ENCODE data around the gene WFDC9.
"Not testable (repeated sequence)": the region's sequence is repeated elsewhere in the genome, so short reads cannot be mapped to it uniquely, and the experiment has no call there.

Gene WFDC9

DNA sequence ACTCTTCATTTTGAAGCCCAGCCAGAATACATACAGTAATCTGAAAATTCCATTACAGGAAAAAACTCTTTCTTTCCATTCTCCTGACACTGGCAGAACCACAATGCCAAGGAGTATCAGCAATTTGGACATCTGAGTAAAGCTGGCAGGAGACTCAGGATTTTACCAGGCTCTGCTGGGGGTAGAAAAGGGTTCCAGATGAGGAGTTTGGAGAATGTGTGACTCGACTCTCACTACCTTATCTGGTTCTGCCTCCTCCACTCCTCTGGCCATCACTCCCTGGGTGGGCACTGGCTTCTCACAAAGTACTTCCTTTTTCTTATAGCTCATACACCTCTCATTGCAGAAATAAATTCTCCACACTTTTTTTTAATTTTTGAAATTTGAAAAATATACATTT is 41.4 kb downstream of the WFDC9 start:
- no peak overlapping the region for H4K8ac ChIP-seq (ENCODE audit: low read depth, low read length)
- no peak overlapping the region for H2BK5ac ChIP-seq (ENCODE audit: low read length)
- WGBS (ENCODE audit: extremely low coverage, insufficient coverage, low lambda C conversion rate), result no CpG with 5 or more reads among the region's 1 CpG
- peak overlapping the region; percentile 68 for H3K4ac ChIP-seq (ENCODE audit: low read depth, low read length)
- no peaks in the 10 kb centered on the region for H3K27me3 ChIP-seq (ENCODE audit: insufficient read depth, low read length, poor library complexity)
- H3K9ac ChIP-seq (ENCODE audit: low read length), result no peak overlapping the region
- no peak overlapping the region for H3K56ac ChIP-seq (ENCODE audit: low read length)
- no peaks in the 10 kb centered on the region for H3K79me2 ChIP-seq (ENCODE audit: control insufficient read depth, insufficient read depth, low read length)
- H2AK5ac ChIP-seq (ENCODE audit: low read length), result no peak overlapping the region
- H3K79me1 ChIP-seq (ENCODE audit: low read length), result no peaks in the 10 kb centered on the region
- no peak overlapping the region for H4K5ac ChIP-seq (ENCODE audit: low read length)
- H3K23ac ChIP-seq (ENCODE audit: low read length), result no peak overlapping the region
- H3K27ac ChIP-seq (ENCODE audit: low read depth, low read length), result no peak overlapping the region
- peak overlapping the region; percentile 4 for H2BK120ac ChIP-seq (ENCODE audit: low read depth, low read length)
- no peaks in the 10 kb centered on the region for H3K36me3 ChIP-seq (ENCODE audit: control insufficient read depth, insufficient read depth, low read length)
- H3K4me2 ChIP-seq (ENCODE audit: low read length), result no peak overlapping the region
- H3K4me3 ChIP-seq (ENCODE audit: low read length), result no peak overlapping the region
- H3K4me1 ChIP-seq (ENCODE audit: control insufficient read depth, low read depth, low read length), result no peaks in the 10 kb centered on the region
- H3K18ac ChIP-seq (ENCODE audit: low read length), result peak overlapping the region; percentile 52
- peak; percentile 44 for DNase-seq
- H2BK15ac ChIP-seq (replicated peaks; ENCODE audit: low read depth), result no peak overlapping the region

DNA sequence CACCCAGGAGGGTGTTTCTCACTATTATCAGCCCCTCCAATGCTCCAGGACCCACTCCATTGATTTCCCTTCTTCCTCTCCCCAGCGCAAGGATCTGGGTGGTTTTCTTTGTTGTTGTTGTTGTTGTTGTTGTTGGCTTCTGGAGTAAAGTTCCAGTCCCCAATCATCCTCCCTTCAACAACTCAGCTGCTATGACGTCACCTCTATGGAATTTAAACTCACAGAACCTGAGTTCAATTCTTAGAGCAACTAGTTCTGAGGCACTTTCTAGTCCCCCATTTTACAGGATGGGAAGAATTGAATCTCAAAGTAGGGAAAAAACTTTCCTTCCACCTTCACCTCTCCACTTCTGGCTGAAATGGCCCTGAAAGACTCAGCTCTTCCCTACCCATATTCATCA is 42.3 kb downstream of the WFDC9 start:
- no peak overlapping the region for H2AK5ac ChIP-seq (ENCODE audit: low read length)
- DNase-seq, result peak; percentile 76
- H3K27ac ChIP-seq (ENCODE audit: low read depth, low read length), result no peak overlapping the region
- no peaks in the 10 kb centered on the region for H3K79me1 ChIP-seq (ENCODE audit: low read length)
- H3K23ac ChIP-seq (ENCODE audit: low read length), result no peak overlapping the region
- no peak overlapping the region for H3K4ac ChIP-seq (ENCODE audit: low read depth, low read length)
- no peaks in the 10 kb centered on the region for H3K36me3 ChIP-seq (ENCODE audit: control insufficient read depth, insufficient read depth, low read length)
- H3K4me3 ChIP-seq (ENCODE audit: low read length), result no peak overlapping the region
- no peak overlapping the region for H4K8ac ChIP-seq (ENCODE audit: low read depth, low read length)
- H2BK120ac ChIP-seq (ENCODE audit: low read depth, low read length), result no peak overlapping the region
- H3K9ac ChIP-seq (ENCODE audit: low read length), result no peak overlapping the region
- H3K18ac ChIP-seq (ENCODE audit: low read length), result peak overlapping the region; percentile 71
- no peak overlapping the region for H2BK5ac ChIP-seq (ENCODE audit: low read length)
- no peak overlapping the region for H4K5ac ChIP-seq (ENCODE audit: low read length)
- no peak overlapping the region for H3K4me2 ChIP-seq (ENCODE audit: low read length)
- no peaks in the 10 kb centered on the region for H3K4me1 ChIP-seq (ENCODE audit: control insufficient read depth, low read depth, low read length)
- no peaks in the 10 kb centered on the region for H3K79me2 ChIP-seq (ENCODE audit: control insufficient read depth, insufficient read depth, low read length)
- WGBS (ENCODE audit: extremely low coverage, insufficient coverage, low lambda C conversion rate), result no CpG with 5 or more reads among the region's 2 CpGs
- H3K56ac ChIP-seq (ENCODE audit: low read length), result peak overlapping the region; percentile 7
- H2BK15ac ChIP-seq (replicated peaks; ENCODE audit: low read depth), result no peak overlapping the region
- H3K27me3 ChIP-seq (ENCODE audit: insufficient read depth, low read length, poor library complexity), result no peaks in the 10 kb centered on the region

DNA sequence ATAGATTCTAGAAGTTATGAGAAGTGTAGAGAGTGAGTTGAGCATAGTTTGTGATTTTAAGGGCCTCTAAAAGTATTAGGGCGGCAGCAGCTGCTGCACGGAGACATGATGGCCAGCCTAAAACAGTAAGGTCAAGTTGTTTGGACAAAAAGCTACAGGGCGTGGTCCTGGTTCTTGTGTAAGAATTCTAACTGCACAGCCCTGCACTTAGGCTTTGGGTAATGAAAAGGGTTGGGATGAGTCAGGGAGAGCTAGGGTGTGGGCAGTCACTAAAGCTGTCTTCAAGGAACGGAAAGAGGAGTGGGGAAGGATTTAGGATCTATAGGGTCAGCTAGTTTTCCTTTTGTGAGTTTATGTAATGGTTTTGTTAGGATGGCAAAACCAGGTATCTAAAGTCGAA is 45.1 kb downstream of the WFDC9 start:
- not testable (repeated sequence) for H3K36me3 ChIP-seq (ENCODE audit: control insufficient read depth, insufficient read depth, low read length); H3K79me1 ChIP-seq (ENCODE audit: low read length); H3K4me3 ChIP-seq (ENCODE audit: low read length); H3K4me2 ChIP-seq (ENCODE audit: low read length); H3K56ac ChIP-seq (ENCODE audit: low read length); H3K79me2 ChIP-seq (ENCODE audit: control insufficient read depth, insufficient read depth, low read length); H2BK15ac ChIP-seq (replicated peaks; ENCODE audit: low read depth); H4K5ac ChIP-seq (ENCODE audit: low read length); H2AK5ac ChIP-seq (ENCODE audit: low read length); DNase-seq; H3K4me1 ChIP-seq (ENCODE audit: control insufficient read depth, low read depth, low read length); H3K27me3 ChIP-seq (ENCODE audit: insufficient read depth, low read length, poor library complexity); H3K9ac ChIP-seq (ENCODE audit: low read length); H4K8ac ChIP-seq (ENCODE audit: low read depth, low read length); H3K4ac ChIP-seq (ENCODE audit: low read depth, low read length); H3K23ac ChIP-seq (ENCODE audit: low read length); H3K27ac ChIP-seq (ENCODE audit: low read depth, low read length)
- peak overlapping the region; percentile 96 for H3K18ac ChIP-seq (ENCODE audit: low read length)
- WGBS (ENCODE audit: extremely low coverage, insufficient coverage, low lambda C conversion rate), result no CpG with 5 or more reads among the region's 5 CpGs
- H2BK120ac ChIP-seq (ENCODE audit: low read depth, low read length), result peak overlapping the region; percentile 61
- H2BK5ac ChIP-seq (ENCODE audit: low read length), result peak overlapping the region; percentile 42

DNA sequence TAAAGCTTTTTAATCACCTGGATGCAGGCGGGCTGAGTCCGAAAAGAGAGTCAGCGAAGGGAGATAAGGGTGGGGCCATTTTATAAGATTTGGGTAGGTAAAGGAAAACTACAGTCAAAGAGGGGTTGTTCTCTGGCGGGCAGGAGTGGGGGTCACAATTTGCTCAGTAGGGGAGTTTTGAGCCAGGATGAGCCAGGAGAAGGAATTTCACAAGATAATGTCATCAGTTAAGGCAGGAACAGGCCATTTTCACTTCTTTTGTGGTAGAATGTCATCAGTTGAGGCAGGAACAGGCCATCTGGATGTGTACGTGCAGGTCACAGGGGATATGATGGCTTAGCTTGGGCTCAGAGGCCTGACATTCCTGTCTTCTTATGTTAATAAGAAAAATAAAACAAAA is 46.8 kb downstream of the WFDC9 start:
- H3K9ac ChIP-seq (ENCODE audit: low read length); H3K4me1 ChIP-seq (ENCODE audit: control insufficient read depth, low read depth, low read length); H3K4me3 ChIP-seq (ENCODE audit: low read length); H3K23ac ChIP-seq (ENCODE audit: low read length); H3K56ac ChIP-seq (ENCODE audit: low read length); H3K79me2 ChIP-seq (ENCODE audit: control insufficient read depth, insufficient read depth, low read length); H3K79me1 ChIP-seq (ENCODE audit: low read length); H2AK5ac ChIP-seq (ENCODE audit: low read length); H2BK5ac ChIP-seq (ENCODE audit: low read length); H4K5ac ChIP-seq (ENCODE audit: low read length); H3K36me3 ChIP-seq (ENCODE audit: control insufficient read depth, insufficient read depth, low read length); H3K4me2 ChIP-seq (ENCODE audit: low read length); H3K27me3 ChIP-seq (ENCODE audit: insufficient read depth, low read length, poor library complexity); H4K8ac ChIP-seq (ENCODE audit: low read depth, low read length); H2BK15ac ChIP-seq (replicated peaks; ENCODE audit: low read depth); H3K27ac ChIP-seq (ENCODE audit: low read depth, low read length): not testable (repeated sequence)
- Histone ChIP-seq H3K4ac (ENCODE audit: low read depth, low read length) (peak overlapping the region; percentile 94), H3K18ac (ENCODE audit: low read length) (peak overlapping the region; percentile 68), H2BK120ac (ENCODE audit: low read depth, low read length) (peak overlapping the region; percentile 92)
- DNase-seq, result peak; percentile 71
- no CpG with 5 or more reads among the region's 5 CpGs for WGBS (ENCODE audit: extremely low coverage, insufficient coverage, low lambda C conversion rate)

DNA sequence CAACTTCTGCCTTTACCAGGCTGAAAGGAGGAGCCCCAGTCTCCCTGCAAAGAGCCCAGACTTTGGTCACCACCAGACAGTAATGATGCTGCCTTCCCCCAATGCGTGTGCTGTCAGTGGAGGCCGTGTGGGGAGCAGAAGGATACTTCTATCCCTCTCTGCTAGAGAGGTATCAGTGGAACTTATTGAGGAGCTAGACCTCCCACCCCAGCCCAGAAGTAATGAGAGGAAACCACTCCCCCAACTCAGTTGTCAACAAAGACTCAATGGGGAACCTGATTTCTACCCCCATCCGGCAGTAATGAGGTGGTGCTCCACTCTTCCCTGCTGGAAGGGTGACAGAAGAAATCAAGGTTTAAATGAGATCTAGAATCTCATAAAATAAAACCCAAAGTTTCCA is 47.6 kb downstream of the WFDC9 start:
- H3K4me1 ChIP-seq (ENCODE audit: control insufficient read depth, low read depth, low read length), result peaks cover 5% of the 10 kb centered on the region
- H3K36me3 ChIP-seq (ENCODE audit: control insufficient read depth, insufficient read depth, low read length), result no peaks in the 10 kb centered on the region
- peak overlapping the region; percentile 8 for H3K4me2 ChIP-seq (ENCODE audit: low read length)
- H3K27ac ChIP-seq (ENCODE audit: low read depth, low read length), result peak overlapping the region; percentile 47
- no peak overlapping the region for H2AK5ac ChIP-seq (ENCODE audit: low read length)
- no peak overlapping the region for H2BK15ac ChIP-seq (replicated peaks; ENCODE audit: low read depth)
- H3K56ac ChIP-seq (ENCODE audit: low read length), result peak overlapping the region; percentile 83
- H3K27me3 ChIP-seq (ENCODE audit: insufficient read depth, low read length, poor library complexity), result no peaks in the 10 kb centered on the region
- peak overlapping the region; percentile 17 for H4K5ac ChIP-seq (ENCODE audit: low read length)
- H3K9ac ChIP-seq (ENCODE audit: low read length), result peak overlapping the region; percentile 66
- H2BK5ac ChIP-seq (ENCODE audit: low read length), result peak overlapping the region; percentile 83
- WGBS (ENCODE audit: extremely low coverage, insufficient coverage, low lambda C conversion rate), result no CpG with 5 or more reads among the region's 3 CpGs
- no peaks in the 10 kb centered on the region for H3K79me1 ChIP-seq (ENCODE audit: low read length)
- H4K8ac ChIP-seq (ENCODE audit: low read depth, low read length), result no peak overlapping the region
- peak; percentile 83 for DNase-seq
- peak overlapping the region; percentile 9 for H2BK120ac ChIP-seq (ENCODE audit: low read depth, low read length)
- H3K4ac ChIP-seq (ENCODE audit: low read depth, low read length), result peak overlapping the region; percentile 10
- H3K18ac ChIP-seq (ENCODE audit: low read length), result peak overlapping the region; percentile 11
- no peak overlapping the region for H3K4me3 ChIP-seq (ENCODE audit: low read length)
- peak overlapping the region; percentile 45 for H3K23ac ChIP-seq (ENCODE audit: low read length)
- no peaks in the 10 kb centered on the region for H3K79me2 ChIP-seq (ENCODE audit: control insufficient read depth, insufficient read depth, low read length)

DNA sequence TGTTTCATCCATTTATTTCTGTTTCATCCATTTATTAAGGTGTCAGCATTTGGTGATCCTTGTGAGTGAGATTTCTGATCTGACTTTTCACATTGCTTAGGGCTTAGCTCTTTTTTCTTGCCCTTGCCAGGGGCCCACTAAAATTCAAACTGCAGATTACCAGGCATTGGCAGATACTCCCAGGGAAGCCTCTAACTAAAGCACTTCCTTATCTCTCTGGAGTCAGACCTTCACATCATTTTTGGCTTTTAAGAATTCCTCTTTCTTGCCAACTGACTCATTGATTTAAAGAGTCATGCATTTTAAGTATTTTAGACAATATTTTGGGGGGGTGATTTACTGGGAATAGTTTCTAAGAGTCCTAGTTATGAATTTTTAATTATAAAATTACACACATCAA is 49.4 kb downstream of the WFDC9 start:
- no peak overlapping the region for H4K8ac ChIP-seq (ENCODE audit: low read depth, low read length)
- peak overlapping the region; percentile 54 for H2BK5ac ChIP-seq (ENCODE audit: low read length)
- no peaks in the 10 kb centered on the region for H3K36me3 ChIP-seq (ENCODE audit: control insufficient read depth, insufficient read depth, low read length)
- H3K56ac ChIP-seq (ENCODE audit: low read length), result no peak overlapping the region
- H3K4me1 ChIP-seq (ENCODE audit: control insufficient read depth, low read depth, low read length), result peaks cover 8% of the 10 kb centered on the region
- no peaks in the 10 kb centered on the region for H3K27me3 ChIP-seq (ENCODE audit: insufficient read depth, low read length, poor library complexity)
- H3K4ac ChIP-seq (ENCODE audit: low read depth, low read length), result peak overlapping the region; percentile 94
- peak overlapping the region; percentile 49 for H2AK5ac ChIP-seq (ENCODE audit: low read length)
- H3K27ac ChIP-seq (ENCODE audit: low read depth, low read length), result no peak overlapping the region
- H3K18ac ChIP-seq (ENCODE audit: low read length), result peak overlapping the region; percentile 71
- no peak overlapping the region for H3K4me3 ChIP-seq (ENCODE audit: low read length)
- H3K4me2 ChIP-seq (ENCODE audit: low read length), result no peak overlapping the region
- H4K5ac ChIP-seq (ENCODE audit: low read length), result no peak overlapping the region
- H2BK15ac ChIP-seq (replicated peaks; ENCODE audit: low read depth), result no peak overlapping the region
- H3K9ac ChIP-seq (ENCODE audit: low read length), result peak overlapping the region; percentile 33
- peak overlapping the region; percentile 49 for H2BK120ac ChIP-seq (ENCODE audit: low read depth, low read length)
- H3K79me1 ChIP-seq (ENCODE audit: low read length), result no peaks in the 10 kb centered on the region
- no peak overlapping the region for H3K23ac ChIP-seq (ENCODE audit: low read length)
- H3K79me2 ChIP-seq (ENCODE audit: control insufficient read depth, insufficient read depth, low read length), result no peaks in the 10 kb centered on the region
- DNase-seq, result peak; percentile 38

Data from mesendoderm (in vitro differentiated cells).